Fibroblast of lung (primary cell): Measurements from ENCODE around the gene JUNB.

Source experiments
- CTCF ChIP-seq, 2 donors: IDR thresholded peaks in 1 of 2; conservative IDR thresholded peaks in 1 of 2; 1 replicate in 1 of 2; 2 replicates in 1 of 2; pipeline ENCODE4 v1.5.1; 2011 to 2012; ENCODE audit warnings: low read length in 2 of 2, control low read depth in 1 of 2, inconsistent platforms in 1 of 2, low read depth in 1 of 2, mild to moderate bottlenecking in 1 of 2
- EZH2 ChIP-seq: IDR thresholded peaks from 2 replicates; pipeline ENCODE4 v1.5.1; 2012; ENCODE audit warnings: low read length, control low read depth, mild to moderate bottlenecking; ENCODE audit errors: missing control alignments

- TF ChIP-seq CTCF (conservative IDR thresholded peaks at IDR 0.05 in 1 of 2, IDR thresholded peaks at IDR 0.05 in 1 of 2; ENCODE audit: low read depth in 1 of 2, low read length in 2 of 2) = no peak
- TF ChIP-seq EZH2 = no peak
Observed at GRCh38 chr19:12785431-12786031, 5.8 kb upstream of the JUNB start.
